Stimulated activated CD4-positive, alpha-beta T cell treated with anti-CD3 and anti-CD28 coated beads, TNF-alpha, amount 100 ng/mL, for 24 hours (primary cell): ENCODE measurements around the gene ARHGEF3.
"Not testable (repeated sequence)": the region's sequence is repeated elsewhere in the genome, so short reads cannot be mapped to it uniquely, and the experiment has no call there.

ENCODE experiments used
- DNase-seq, 3 experiments: peaks; one replicate each; pipeline ENCODE4 v3.0.0-alpha.2; 2020; ENCODE audit warnings: low read depth in 3 of 3

ARHGEF3 gene

DNA sequence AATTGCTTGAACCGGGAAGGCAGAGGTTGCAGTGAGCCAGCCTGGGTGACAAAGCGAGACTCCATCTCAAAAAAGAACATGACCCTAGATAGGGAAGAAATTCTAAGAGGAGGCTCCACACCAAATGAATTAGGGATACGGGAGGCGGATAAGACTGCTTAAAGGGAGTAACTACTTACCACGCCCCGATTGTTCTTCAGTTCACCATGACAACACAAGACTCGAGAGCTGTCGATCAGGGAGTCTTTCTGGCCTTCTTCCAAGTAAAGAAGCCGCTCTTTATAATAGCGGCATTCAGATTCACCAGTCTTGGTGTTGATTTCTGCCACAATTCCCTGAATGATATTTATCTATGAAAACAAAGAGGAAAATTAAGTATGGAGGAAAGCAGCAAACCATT is 64.7 kb downstream of the ARHGEF3 start:
- no peak for DNase-seq

DNA sequence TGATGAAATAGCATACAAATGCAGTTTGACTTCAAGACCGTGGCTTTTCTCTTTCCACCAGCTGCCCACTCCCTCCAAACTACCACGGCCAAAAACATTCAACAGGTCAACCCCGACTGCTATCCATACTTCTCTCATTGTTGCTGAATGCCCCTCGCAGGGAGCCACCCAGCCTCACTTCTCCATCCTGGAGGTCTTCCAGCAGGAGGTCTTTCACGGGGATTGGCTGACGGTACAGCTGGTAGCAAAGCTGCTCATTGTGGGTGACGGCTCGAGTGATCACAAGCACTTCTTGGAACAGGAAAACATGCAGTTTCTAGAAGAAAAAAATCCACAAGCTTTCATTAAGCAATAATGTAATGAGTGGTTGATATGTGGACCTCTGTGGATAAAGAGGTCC is 69.6 kb downstream of the ARHGEF3 start:
- no peak for DNase-seq

DNA sequence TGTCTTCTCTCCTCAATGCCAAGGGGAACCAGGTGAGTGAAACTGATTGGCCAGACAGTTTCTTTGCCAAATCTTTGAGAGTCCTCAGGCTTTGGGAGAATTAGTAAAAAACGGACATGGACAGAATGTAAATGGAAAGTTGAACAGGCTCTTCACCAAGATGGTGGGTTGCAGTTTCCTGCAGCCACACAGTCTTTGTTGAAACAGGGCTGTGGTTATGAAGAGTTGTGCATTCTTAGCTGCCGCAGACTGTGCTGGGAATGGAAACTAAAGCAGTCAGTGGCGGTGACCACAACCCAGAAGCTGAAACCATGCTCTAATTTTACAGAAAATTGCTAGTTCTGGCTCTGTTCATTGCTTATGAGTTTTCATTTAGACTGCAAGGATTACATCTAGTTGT is 76.6 kb downstream of the ARHGEF3 start:
- DNase-seq = peak in 2 of 3 experiments; percentile 27 to 52

DNA sequence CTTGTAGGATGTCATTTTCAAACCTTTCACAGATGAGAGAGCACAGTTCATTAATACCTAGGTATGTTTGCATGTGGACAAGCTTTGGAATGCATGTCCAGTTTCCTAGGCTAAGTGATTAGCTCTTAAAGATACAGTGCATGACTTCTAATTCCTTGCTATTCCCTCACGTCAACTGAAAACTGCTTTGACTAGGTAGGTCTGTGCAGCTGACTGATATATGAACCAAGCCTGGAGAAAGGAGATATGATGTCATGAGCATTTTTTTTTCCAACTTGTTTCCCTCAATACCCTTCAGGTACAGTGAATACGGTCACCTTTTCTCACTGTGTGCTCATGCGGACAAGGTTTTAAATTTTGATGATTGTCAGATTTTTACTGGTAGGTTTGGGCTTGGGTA is 77.1 kb downstream of the ARHGEF3 start:
- no peak for DNase-seq

DNA sequence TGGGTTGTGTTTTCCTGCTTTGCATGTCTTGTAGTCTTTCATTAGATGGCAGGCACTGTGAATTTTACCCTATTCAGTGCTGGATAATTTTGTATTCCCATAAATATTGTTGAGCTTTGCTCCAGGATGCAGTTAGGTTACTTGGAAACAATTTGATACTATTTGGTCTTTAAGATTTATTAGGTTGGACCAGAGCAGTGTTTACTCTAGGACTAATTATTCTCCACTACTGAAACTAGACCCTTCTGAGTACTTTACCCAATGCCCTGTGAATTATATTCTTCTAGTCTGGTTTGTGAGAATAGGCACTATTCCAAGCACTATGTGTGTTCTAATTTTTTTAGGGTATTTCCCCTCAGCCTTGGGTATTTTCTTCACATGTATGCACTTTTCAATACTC is 80.9 kb downstream of the ARHGEF3 start:
- no peak for DNase-seq

DNA sequence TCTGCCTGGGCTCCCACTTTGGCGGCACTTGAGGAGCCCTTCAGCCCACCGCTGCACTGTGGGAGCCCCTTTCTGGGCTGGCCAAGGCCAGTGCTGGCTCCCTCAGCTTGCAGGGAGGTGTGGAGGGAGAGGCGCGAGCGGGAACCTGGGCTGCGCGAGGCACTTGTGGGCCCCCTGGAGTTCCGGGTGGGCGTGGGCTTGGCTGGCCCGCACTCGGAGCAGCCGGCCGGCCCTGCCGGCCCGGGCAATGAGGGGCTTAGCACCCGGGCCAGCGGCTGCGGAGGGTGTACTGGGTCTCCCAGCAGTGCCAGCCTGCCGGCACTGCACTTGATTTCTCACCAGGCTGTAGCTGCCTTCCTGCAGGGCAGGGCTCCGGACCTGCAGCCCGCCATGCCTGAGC is 82.9 kb downstream of the ARHGEF3 start:
- not testable (repeated sequence) for DNase-seq

DNA sequence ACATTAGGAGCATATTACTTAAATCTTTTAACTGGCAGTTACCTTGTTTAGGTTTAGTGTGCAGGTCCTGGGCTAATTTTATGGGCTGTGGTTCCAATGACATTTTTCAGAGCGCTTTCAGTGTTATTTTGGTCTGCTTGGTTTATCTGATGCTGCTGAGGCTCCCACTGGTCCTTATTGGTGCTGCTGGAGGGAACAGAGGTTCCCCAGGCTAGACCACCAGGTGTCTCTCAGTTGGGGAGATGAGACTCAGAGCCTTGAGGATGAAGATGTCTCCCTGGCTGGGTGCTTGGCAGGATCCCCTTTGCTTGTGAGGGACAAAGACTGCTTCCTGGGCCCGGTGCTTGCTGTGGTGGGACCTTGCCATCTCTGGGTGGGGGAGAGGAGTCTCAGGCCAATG is 90.4 kb downstream of the ARHGEF3 start:
- no peak for DNase-seq

DNA sequence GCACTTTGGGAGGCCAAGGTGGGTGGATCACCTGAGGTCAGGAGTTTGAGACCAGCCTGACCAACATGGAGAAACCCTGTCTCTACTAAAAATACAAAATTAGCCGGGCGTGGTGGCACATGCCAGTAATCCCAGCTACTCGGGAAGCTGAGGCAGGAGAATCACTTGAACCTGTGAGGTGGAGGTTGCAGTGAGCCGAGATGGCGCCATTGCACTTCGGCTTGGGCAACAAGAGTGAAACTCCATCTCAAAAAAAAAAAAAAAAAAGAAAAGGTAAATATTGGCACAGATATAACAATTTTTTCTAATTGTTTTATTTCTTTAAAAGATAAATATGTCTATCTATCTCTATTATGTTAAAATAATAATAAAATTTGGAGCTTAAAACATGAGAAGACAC is 94.3 kb downstream of the ARHGEF3 start:
- DNase-seq = not testable (repeated sequence)

DNA sequence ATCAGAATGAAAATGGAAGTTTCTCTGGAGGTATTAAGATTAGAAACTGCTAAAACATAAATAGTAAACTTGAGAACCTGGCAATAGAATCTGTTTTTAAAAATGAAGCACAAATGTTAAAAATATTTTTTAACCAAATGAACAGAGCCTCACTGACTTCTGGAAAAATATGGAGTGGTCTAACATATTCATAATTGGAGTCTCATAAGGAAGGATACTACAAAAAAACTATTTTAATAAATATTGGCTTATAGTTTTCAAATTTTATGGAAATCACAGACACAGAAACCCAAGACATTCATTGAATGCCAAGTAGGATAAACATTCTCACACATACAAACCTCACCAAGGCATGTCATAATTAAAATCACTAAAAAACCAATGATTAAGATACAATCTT is 95.1 kb downstream of the ARHGEF3 start:
- DNase-seq = no peak

DNA sequence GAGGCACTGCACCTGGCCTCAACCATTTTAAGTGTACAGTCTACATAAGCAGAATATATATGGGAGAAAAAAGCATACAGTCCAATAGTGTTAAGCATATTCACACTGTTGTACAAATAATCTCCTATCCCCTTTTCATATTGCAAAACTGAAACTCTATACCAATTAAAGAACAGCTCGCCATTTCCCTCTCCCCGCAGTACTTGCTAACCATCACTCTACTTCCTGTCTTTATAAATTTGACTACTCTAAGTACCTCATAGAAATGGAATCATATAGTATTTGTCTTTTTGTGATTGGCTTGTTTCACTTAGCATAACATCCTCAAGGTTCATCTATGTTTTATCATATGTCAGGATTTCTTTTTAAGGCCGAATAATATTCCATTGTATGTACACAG is 97.0 kb downstream of the ARHGEF3 start:
- no peak for DNase-seq

DNA sequence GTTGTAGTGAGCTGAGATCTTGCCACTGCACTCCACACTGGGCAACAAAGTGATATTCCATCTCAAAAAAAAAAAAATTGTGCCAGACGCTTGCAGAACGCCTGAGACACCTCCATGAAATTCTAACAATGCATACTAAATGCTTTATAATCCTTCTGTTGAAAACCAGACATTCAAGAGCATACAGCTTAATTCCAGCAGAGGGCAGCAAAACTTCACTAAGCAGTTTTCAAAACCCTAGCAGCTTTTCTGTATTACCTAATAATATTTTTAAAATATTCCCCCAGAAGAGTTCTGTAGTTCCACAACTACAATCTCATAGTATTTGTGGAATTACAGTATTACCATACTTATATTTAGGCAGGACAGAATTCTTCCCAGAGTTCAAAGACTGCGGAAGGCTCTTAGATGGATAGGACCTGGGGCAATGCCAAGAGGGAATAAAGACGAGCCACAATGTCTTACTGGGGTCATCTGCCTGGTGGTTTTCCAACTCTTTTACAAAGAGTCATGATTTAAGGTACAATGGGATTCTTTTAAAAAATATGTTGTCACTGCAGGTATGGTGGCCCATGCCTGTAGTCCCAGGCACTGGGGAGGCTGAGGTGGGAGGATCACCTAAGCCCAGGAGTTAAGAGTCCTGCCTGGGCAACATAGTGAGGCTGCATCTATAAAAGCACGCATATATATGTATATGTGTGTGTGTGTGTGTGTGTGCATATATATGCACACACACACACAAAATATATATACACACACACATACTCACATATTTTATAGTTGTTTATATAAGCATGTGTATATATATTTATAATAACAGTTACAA is 99.0 kb downstream of the ARHGEF3 start:
- peak in 2 of 3 experiments; percentile 9 to 52 for DNase-seq

DNA sequence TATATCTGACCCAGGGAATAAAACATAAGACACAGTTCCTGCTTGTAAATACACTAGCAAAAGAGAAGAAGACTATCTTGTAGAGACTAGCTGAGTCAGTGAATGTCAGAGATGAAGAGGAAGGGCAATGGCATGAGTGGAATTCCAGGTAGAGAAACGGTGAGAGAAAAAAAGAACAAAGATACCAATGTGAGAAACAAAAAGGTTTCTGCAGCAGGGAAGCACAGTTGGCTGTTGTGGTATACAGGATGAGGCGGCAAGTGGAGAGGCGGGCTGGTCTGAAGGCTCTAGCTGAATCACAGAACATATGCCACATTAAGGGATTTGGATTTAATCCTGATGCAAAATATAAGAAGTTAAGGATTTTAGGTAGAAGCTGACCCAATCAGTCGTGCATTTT is 101.6 kb downstream of the ARHGEF3 start:
- no peak for DNase-seq

DNA sequence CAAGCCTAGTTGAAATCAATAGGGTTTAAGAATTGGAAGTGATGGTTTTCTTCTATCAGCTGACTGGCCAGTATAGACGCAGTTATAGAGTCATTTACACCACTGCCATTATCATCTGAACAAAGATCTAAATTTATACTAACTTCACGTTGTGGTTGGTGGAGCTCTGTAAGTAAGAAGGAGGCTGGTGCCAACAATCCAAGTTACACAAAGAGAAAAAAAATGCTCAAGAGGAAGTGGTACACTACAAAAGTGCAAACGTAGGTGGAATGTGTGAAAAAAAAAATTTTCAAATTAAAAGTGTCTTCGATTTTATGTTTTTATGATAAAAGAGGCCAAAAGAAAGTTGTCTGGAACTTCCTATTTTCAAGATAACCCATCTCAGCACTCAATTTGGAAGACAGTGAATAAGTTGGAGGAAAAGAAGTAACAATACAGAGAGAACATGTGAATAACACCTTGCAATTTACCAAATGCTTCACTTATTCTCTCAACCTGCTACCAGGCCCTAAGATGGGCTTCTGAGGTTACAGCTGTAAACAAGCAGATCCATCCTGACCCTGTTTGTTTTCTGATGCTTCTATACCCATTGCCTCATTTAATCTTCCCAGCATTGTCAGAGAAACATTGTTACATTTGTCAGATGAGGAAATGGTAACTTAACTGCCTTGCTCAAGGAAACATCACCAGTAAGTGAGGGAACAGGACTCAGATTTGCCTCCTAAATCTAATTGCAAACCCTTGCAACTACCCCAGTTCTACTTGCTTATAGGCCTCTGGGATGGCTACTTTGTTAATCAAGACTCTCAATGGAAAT is 106.7 kb downstream of the ARHGEF3 start:
- no peak for DNase-seq

DNA sequence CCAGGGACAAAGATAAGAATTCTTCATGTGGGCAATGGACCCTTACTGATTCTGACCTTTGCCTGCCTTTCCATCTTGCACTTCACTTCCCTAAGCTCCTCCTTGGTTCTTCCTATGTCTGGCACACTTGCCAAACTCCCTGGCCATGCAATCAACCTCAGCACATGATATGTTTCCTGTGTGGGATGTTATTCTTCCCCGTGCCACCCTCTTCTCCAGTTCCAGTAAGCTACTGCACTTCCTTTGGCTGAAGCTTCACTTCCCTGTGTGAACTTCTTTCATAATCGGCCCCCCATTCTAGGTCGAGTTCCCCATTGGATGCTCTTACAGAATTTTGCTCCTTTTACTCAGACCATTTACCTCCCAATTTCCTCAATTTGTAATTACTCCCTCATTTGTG is 108.0 kb downstream of the ARHGEF3 start:
- no peak for DNase-seq

DNA sequence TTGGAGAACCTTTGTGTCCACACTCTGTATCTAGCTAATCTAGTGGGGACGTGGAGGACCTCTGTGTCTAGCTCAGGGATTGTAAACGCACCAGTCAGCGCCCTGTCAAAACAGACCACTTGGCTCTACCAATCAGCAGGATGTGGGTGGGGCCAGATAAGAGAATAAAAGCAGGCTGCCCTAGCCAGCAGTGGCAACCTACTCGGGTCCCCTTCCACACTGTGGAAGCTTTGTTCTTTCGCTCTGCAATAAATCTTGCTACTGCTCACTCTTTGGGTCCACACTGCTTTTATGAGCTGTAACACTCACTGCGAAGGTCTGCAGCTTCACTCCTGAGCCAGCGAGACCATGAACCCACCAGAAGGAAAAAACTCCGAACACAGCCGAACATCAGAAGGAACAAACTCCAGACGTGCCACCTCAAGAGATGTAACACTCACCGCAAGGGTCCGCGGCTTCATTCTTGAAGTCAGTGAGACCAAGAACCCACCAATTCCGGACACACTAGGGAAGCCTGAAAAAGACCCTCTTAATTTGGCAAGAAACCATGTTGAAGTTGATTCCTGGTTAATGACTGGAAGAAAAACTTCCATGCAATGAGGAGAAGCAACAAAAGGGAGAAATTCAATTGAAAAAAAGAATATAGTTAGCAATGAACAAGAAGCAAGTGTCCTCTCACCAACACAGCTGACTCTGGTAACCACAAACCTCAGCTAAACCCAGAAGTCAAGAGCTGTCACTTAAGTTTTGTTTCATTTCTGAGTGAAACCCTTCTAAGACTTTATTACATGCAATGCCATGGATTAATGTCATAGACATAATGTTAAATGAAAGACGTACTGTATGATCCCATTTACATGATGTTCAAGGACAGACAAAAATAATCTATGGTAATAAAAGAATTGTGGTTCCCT is 109.0 kb downstream of the ARHGEF3 start:
- not testable (repeated sequence) for DNase-seq

DNA sequence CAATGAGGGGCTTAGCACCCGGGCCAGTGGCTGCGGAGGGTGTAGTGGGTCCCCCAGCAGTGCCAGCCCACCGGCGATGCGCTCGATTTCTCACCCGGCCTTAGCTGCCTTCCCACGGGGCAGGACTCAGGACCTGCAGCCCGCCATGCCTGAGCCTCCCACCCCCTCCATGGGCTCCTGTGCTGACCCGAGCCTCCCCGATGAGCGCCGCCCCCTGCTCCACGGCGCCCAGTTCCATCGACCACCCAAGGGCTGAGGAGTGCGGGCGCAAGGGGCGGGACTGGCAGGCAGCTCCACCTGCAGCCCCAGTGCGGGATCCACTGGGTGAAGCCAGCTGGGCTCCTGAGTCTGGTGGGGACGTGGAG is 109.8 kb downstream of the ARHGEF3 start:
- DNase-seq = not testable (repeated sequence)

DNA sequence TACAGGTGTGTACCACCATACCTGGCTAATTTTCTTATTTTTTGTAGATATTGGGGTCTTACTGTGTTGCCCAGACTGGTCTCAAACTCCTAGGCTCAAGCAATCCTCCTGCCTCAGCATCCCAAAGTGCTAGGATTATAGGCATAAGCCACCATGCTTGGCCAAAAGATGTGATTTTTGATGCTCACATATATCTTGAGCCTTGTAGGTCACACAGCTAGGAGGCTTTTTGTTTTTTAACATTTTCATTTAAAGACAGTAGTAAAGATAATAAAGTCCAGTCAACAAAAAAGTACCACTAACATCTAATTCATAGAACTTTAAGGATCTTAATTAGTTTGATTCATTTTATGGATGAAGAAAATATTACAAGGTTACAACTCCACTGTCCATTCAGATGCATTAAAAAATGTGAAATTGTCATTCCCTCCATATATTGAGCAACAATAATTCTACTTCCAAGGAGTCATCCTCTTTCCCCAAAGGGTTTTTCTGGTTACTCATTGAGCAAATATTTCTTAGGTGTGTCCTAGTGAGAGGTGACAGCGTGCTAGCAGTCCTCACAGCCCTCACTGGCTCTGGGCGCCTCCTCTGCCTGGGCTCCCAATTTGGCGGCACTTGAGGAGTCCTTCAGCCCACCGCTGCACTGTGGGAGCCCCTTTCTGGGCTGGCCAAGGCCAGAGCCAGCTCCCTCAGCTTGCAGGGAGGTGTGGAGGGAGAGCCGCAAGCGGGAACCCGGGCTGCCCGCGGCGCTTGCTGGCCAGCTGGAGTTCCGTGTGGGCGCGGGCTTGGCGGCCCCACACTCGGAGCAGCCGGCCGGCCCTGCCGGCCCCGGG is 110.4 kb downstream of the ARHGEF3 start:
- DNase-seq = no peak

DNA sequence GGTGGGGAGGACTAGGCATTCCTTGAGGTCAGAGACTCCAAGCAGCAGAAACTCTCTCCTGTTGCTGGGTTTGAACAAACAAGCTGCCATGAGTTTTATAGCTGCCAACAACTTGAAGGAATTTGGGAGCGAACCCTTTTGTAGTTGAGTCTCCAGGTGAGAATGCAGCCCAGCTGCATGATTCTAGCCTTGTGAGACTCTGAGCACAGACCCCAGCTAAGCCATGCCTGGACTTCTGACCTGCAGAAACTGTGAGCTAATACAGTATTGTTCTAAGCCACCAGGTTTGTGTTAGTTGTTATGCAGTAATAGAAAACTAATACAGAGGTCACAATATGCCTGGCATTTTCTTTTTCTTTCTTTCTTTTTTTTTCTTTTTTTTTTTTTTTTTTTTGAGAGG is 112.4 kb downstream of the ARHGEF3 start:
- DNase-seq = no peak

DNA sequence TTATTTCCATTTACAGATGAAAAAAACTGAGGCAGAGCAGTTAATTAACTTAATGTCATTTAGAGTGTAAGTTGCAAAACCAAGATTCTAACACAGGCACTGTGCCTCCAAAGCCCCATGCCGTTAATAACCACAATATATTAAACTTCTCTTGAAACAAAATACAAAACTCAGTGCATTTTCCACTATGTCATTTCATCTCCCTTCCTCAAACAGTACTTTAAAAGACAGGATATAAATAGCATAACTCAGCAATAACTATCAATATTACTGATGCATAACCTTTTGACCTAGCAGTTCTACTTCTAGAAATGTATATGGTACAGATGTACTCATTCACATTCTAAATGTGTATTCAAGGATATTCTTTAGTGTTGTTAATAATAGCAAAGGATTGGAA is 113.6 kb downstream of the ARHGEF3 start:
- DNase-seq = no peak

DNA sequence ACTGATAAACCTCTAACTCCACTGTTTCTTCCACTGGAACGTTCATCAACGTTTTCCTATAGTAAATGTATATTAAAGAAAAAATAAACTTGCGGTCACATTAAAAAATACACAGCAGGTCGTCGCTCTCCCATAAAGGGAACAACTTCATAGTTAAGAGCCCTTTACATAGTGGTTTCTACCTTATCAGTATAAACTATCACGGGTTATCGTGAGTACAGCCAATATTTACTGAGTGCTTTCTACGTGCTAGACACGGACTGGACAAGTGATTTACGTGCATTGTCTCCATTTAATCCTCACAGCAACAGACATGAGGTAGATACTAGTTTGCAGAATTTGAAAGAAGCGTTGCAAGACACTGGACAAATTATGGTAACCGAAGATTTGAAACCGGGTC is 117.7 kb downstream of the ARHGEF3 start:
- DNase-seq = no peak
